GM21723 (cell line): ENCODE results near the gene DOCK4.

ENCODE experiments used
- ATAC-seq: cut with Tn5 transposase; IDR thresholded peaks from one replicate; pipeline ENCODE4 v1.9.1; 2021; ENCODE audit warnings: mild to moderate bottlenecking, moderate library complexity; ENCODE audit not compliant: unreplicated experiment

DOCK4 gene

DNA sequence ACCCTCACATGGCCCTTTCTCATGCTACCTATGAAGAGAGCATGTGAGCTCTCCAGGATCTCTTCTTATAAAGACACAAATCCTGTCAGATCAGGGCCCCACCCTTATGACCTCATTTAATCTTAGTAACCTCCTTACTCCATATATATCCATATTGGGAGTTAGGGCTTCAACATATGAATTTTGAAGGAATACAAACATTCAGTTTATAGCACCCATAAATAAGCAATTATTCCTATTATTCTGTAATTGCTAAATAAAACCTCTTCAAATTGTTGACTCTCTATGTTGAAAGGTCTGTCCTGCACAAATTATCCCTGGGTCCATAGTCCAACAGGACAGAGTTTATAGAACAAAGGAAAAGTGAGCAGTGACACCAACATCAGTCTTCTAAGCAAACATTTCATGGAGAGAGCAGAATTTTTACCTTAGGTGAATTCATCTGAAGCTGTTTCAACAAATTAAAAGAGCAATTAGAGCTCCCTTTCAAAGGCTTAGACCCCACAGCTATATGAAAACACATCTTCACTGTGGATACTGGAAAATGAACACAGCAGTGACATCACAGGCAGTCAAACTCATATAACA lies 12.2 kb downstream of the DOCK4 start:
- no peak for ATAC-seq

DNA sequence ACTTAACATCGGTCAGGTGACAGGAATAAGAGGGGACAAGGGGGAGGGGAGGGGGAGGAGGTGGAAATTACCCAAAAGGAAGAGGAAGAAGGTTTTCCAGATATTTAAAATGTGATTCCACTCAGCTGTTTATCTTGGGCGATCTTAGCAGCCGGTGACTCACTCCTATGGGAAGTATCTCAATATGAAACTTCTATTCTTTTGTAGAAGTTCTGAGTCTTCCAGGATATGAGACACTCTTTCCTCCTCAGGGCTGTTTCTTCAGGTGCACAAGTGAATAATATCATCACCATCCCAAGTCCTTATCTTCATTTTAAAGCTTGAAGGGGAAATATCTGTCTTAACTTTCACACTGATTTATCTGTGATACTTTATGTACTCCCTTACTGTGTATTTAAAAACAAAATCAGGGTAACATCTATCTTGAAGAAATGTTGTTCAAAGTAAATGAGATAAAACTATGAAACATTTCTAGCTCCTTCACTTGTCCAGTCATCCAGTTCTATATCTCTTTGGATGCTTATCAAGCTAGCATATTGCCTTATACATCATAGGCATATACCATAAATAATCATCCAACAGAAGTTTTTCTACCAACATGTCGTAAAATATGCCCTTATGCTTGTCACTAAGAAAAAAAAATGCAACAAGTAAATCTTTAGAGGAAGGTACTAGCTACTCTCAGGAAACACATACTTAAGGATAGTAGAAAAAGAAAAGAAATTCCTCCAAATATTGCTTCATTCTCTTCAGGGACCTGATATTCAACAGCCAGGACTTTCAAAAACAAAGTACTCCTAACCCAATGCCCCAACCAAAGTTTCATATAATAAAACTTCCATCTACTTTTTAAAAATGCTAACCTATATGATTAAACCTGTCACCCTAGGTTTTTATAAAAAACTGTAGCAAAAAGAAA lies 13.7 kb downstream of the DOCK4 start:
- no peak for ATAC-seq

DNA sequence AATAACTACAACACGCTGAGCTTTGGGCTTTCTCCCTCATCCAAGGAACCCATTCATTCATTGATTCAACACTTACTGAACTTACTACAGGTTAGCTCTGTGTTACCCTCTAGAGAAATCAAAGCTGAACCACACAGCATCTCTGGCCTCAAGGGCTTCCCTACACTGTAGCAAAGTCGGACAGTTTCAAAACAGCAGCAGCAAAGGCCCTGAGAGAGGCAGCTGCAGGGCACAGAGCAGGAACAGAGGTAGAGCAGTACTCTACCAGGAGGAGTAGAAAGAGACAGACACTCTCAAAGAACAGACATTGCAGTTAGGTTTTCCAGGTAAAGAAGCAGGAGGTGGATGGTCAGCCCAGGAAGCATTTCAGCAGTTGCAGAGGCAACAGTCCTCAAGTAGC lies 16.1 kb downstream of the DOCK4 start:
- no peak for ATAC-seq

DNA sequence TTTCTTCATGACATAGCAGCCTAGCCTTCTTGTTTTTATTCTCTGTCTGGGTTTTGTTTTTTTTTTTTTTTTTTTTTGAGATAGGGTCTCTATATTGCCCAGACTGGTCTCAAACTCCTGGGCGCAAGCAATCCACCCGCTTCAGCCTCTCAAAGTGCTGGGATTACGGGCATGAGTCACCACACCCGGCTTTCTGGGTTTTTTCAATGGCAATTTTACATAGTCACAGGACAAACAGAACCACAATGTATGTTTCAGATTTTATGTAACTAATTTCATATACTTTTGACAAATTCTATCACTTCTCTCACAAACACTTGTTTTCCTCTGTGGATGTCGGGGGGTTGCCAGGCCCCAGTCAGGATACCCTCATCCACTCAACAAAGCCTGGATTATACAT lies 16.5 kb downstream of the DOCK4 start:
- ATAC-seq: no peak

DNA sequence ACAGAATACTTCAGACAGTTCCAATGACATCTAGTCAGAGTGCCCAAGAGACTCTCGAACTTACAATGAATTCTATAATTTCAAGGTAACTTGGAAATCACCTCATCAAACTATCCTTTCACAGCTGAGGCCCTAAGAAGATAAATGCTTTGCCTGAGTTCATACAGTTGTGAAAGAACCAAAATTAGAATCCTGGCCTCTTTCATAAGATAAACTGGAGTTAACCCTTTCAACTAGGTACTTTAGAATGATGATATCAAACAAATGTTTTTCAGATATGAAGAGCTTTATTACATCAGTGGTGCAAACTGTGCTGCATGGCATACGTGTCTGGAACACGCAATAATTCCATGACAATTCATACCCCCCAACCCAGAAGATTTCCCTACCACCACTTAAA lies 17.9 kb downstream of the DOCK4 start:
- ATAC-seq: no peak

DNA sequence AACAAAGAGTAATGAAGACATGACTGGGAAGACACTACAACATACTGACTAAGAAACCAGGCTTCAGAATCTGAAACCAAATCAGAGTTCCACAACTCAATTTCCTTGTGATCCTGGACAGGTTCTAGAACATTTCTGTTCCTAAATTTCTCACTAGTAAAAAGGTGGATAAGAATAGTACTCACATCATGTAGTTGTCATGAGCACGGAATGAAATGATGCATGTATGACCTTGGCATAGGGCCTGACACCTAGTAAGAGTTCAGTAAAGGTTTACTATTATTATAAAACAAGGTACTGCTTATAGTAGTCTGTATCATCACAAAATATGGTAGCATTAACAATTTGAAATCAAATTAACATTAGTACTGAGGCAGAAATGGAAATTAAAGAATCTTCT lies 19.9 kb downstream of the DOCK4 start:
- ATAC-seq: no peak

DNA sequence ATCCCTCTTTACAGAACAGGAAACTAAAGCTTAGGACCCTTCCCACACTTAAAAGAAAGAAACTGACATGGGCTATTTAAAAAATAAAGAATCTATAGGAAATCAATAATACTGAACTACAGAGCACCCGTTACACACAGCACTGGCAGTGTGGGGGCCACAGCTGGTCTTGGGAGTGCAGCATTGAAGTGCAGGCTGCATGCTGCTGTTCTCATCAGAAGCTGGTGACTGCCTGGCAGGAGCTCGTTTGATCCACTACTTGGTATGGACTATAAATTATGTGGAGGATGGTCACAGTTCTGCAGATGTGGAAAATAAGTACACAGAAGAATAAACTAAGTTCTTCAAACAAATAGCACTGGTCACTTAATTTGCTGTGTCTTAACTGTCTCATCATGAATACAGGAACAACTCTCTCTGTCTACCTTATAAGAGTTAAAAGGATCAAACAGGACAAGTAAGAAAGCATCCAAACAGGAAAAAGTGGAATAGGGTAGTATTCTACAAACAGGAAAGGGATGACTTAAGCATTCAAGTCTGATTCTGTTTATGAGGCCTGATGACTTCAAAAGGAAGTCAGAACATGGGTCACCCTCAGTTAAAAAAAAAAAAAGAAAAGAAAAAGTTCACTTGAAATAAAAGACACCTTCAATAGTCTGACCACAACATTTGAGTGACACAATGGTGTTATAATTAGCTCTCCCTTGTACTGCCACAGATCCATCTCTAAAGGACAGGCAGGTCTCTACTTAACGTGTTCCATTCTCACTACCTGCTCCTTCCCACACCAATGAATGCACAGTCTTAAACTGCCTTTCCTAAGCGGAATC lies 21.0 kb downstream of the DOCK4 start:
- ATAC-seq: no peak

DNA sequence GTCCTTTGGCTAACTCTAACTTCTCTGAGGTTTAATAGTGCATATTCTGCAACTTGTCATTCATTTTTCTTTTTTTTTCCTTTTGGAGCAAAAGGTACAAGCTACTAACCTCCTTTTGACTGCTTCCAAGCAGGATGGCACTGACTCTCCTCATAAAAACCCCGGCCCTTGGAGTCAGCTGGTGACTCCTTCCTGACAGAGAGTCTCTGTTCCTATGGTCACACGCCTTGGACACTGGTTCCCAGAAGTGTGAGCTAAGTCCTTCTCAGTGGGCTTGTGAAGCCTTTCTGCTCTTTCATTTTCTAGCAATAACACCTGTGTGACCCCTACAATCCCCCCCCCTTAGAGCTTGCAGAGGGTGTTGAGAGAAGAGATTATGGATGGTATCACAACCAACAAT lies 21.7 kb downstream of the DOCK4 start:
- no peak for ATAC-seq

DNA sequence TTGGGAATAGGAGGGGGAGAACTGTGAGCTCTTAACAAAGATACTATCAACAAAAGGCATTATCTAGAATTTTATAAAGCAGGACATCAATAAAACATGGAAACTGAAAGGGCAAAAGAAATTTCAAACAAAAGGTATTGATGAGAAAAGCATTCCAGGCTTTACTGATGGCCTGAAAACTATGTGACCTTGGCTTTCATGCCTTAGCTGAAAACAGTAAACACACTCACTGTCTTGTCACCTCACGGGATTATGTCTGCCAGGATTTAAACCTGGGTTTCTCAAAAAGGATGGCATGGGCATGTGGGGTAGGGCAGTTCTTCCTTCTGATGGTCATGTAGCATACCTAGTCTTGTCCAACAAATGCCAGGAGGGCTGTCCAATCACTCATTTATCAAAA lies 22.9 kb downstream of the DOCK4 start:
- no peak for ATAC-seq

DNA sequence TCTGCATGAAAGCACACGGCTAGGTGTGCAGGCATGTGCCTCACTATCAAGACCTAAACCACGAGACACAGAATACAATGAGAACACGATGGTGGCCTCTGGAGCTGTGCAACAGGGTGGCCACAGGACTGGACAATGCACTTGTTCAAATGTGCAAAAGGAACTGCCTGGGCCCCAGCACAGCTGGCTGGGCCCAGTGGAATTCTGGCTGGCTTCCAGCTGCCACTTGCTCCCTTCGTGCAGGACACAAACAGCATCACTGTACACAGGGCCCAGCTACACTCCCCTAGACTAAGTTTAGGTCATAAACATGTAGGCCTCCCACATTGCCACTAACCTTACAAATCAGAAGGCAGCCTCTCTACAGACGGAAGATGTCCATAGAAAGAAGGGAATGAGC lies 23.4 kb downstream of the DOCK4 start:
- no peak for ATAC-seq

DNA sequence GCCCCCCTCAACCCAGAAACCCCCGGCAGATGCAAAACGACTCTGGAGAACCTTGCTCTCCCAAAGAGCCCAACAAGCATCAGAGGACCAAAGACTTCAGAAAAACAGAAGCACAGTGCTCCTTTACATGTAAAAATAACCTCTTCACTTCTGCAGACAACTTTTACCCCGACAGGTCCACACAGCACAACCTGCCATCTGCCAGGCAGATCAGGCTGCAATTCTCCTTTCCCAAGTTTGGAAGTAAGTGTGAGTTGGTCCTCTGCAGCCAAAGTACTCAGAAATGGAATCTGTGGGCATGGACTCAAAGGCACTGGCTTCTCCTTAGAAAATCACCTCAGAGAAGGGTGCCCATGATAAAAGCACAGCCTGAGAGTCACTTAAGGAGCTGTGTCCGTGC lies 26.0 kb downstream of the DOCK4 start:
- ATAC-seq: no peak

DNA sequence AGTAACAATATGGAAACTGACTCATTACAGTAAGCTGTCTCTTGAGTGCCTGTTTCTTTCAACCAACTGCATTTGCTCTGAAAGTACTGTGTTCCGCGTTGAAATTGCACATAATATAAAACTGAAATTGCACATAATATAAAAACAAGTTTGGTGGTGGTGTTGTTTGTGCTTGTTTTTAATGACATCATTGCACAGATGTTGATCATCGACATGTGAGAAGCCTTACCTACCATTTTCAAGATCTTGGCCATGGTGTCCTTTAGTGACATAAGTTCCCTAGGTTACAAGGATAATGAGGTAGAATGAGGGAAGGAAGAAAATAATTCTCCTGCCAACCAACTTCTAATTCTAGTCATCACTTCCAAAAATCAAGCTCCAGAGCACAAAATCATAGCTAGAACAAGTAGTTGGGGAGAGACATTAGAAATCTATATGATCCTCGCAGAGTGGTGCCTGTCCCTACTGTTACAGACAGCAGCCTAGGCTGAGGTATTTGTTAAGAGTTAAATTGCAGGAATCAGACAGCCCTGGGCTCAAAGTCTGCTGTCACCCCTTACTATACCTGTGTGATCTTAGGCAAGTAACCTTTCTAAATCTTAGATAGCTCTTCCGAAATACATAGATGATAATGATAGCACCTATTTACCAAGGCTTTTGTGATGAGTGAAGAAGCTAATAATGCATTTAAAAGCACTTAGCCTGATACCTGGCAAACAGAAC lies 29.3 kb downstream of the DOCK4 start:
- no peak for ATAC-seq

DNA sequence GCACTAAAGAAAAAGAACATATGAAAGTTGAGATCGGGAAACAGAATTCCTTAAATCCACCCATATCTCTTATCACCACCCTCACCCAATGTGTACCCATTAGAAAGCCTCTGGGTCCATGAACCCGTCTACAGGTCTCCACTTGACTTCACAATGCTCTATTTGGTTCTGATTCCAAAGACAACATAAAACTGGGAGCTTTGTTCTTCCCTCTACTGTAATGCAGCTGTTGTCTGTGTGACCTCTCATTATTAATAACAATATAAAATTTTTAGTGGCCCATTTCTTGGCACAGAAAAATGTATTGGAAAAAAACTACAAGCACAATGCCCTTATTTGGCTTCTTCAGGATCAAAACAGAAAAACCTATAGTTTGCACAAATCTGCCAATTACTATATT lies 30.0 kb downstream of the DOCK4 start:
- ATAC-seq: no peak

DNA sequence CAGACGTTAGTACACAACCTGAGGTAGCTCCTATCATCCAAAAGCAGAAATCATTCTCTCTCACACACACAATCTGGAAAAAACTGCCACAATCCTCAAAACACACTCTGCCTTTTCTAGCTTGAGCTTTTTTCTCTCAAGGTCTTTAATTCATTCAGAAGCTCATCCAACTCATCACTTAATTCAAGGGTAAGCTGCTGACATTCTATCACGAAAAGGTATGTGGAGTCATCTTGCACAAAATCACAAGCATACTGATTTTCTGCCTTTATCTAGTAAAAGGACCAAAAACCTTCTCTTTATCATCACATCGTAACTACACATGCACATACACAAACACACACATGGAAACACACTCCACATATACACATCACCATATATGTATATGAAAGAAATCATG lies 32.0 kb downstream of the DOCK4 start:
- no peak for ATAC-seq

DNA sequence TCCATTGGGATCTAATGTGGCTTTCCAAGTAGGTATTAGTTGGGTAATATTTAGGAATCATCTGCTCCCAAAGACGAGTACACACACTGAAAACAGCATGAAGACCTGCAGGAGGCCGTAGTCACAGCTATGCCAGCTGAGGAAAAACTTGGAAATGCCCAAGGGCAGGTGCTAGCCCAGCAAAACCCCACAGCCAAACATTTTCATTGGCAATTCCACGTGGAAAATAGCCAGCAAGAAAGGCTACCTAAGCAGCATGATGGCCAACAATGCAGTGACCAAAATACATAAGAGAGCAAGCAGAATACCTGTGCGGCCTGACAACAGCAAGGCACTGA lies 32.7 kb downstream of the DOCK4 start:
- no peak for ATAC-seq

DNA sequence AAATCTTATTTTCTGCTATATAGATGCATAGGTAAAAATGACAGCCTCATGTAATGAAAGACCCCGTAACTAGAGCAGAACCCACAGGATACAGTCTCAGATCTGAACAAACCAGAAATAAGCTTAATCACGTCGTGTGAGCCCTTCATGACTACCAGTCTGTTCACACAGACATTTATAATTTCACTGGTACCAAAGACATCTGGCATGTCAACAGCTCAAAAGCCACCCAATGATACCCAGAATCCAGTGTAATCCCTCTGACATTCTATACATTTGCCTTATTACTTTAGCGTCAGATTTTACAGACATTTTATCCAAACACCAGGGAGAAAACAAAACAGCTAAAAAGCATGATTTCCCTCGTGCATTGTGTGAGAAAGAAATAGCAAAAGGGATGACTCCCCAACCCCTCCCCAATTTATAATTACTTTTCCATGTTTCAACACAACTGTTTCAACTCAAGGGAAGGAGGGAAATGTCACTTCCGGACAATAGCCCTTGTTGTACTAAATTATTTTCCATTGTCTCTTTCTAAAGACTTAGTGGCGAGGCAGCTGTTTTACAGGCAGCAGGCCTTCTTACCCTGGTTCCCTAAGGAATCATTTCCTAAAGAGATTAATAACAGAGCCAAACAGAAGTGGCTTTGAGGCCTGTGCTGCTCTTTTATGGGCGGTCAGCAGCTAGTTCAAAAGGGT lies 33.2 kb downstream of the DOCK4 start:
- no peak for ATAC-seq

DNA sequence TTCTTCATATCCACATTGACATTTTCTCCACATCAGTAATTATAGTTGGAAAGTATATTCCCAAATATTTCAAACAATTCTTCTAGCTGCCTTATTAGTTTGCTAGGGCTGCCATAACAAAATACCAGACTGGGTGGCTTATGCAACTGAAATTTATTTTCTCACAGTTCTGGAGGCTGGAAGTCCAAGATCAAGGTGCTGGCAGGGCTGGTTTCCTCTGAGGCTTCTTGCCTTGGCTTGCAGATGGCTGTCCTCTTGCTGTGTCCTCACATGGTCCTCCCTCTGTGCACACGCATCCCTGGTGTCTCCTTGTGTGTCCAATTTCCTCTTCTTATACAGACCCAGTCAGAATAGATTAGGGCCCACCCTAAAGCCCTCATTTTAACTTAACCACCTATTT lies 34.5 kb downstream of the DOCK4 start:
- no peak for ATAC-seq

DNA sequence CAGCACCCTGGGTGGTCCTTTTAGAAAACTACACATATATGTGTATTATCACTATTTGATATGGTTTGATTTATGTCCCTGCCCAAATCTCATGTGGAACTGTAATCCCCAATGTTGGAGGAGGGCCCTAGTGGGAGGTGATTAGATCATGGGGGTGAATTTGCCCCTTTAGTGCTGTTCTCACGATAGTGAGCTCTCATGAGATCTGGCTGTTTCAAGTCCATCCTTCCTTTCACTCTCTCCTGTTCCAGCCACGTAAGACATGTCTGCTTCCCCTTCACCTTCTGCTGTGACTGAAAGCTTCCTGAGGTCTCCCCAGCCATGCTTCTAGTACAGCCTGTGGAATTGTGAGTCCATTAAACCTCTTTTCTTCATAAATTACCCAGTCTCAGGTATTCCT lies 37.3 kb downstream of the DOCK4 start:
- no peak for ATAC-seq

DNA sequence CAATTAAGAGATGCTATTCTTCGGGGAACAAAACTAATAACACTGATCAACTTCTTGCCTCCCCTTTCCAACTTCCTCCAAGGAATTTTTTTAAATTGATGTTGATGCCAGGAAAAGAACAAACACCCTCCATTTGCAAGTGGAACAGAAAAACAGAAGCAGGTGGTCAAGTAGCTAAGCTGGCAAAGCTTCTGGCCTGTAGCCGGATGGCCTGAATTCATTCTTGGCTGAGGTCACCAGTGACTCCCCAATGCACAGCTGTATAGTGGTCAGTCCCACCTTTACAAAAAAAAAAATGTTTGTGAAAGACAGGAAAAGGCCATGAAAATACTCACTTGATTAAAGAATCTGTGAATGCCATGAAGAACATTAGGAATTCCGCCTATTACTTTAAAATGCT lies 39.1 kb downstream of the DOCK4 start:
- ATAC-seq: no peak

DNA sequence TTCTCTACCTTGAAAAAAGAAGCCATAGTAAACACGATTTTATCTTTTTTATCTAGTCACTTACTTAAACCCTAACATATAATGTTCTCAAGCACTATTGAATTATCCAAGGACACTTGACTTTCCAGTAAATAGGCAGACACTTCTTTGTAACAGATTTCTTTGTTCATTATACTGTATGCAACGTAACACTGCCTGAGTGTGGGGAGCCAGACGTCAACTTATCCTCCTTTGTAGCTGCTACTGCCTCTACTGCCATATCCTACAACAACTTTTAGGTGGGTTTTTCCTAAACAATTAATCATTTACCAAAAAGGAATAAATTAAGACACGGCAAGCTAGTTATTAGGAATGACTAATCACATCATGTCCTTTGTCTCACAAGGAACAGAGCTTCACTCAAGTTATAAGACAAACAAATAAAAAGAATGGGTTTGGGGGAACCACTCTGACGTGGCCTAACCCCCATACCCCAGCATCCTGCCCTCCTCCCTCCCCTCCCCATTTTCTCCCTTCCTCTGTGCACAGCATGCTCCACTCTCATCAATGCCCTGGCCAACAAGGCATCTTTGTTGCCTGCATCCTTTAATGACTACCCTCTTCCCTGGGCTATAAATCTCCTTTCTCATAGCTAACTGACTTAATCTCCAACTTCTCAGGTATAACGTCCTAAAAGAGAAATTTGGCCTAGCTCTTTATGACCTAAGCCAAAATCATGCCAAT lies 43.3 kb downstream of the DOCK4 start:
- no peak for ATAC-seq
